Activated naive CD4-positive, alpha-beta T cell treated with anti-CD3 and anti-CD28 coated beads, Interleukin-2, amount 50 U/mL, for 16 hours (primary cell): ENCODE results near the gene LOC128125822.
"Not testable (repeated sequence)": the region's sequence is repeated elsewhere in the genome, so short reads cannot be mapped to it uniquely, and the experiment has no call there.

Experiments used
- DNase-seq: peaks from one replicate; pipeline ENCODE4 v3.0.0-alpha.2; 2020

Gene LOC128125822

GRCh38 chr6:63572044-63572746 is at the start of gene LOC128125822, which contains the start of gene PTP4A1:
LOC128125822 (plus strand) TSS chr6:63572480.
PTP4A1 (plus strand) TSS chr6:63572480; CDS start chr6:63576881, 4,401 bp downstream.
- peak; percentile 97 for DNase-seq

- not testable (repeated sequence) for DNase-seq
Observed at GRCh38 chr6:63522911-63523287, 49.4 kb upstream of the LOC128125822 start.

GRCh38 chr6:63523630-63524029 is 48.6 kb upstream of the LOC128125822 start:
- no peak for DNase-seq

GRCh38 chr6:63525186-63525878 is 46.9 kb upstream of the LOC128125822 start:
- DNase-seq: no peak

- DNase-seq: no peak
Observed at GRCh38 chr6:63526931-63527330, 45.3 kb upstream of the LOC128125822 start.

DNA sequence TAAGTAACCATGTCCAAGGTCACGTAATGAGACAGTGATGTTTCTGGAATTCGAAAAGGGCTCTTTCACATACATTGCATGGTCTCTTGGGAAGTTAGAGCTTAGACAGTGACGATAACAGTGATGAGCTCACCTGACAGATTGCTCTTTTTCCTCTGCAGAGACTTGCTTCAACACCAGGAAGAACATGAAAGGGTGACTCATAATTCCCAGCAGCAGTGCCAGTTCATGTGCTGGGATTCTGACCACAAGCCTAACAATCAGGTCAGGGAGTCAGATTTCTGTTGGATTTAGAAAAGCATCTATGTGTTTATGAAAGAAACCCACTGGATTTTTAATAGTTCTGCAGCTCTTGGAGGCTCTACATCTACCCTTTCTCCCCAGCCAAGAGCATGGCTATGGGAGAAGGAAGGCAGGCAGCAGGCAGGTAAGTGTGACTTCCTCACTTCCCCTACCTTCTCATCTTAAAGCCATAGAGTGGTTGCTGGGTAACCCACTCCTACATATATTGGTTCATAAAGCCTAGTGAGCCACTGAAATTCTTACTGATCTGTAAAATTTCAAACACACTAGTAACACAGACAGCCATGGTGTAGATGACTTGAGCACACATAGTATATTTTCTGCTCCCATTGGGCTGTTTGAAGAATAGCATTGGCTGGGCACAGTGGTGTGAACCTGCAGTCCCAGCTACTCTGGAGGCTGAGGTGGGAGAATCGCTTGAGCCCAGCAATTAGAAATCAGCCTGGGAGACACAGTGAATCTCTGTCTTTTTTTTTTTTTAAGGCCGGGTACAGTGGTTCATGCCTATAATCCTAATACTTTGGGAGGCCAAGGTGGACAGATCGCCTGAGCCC is 44.4 kb upstream of the LOC128125822 start:
- DNase-seq: no peak

DNA sequence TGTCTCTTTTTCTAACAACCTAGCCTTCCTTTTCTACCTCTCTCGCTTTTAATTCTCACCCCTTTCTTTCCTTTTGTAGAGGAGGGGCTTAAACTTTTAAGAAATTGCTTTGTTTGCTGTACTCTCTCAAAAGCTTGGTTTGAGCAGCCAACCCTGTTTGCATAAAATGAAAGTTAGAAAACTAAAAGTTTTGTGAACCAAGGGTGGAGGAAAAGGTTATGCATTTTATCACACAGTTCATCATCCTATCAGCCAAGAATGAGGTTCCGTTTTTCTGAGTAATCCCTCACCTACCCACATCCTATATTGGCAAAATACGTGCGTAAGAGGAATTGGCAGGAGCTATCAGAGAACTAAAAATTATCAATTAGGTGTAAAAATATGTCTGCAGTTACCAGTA is 42.8 kb upstream of the LOC128125822 start:
- no peak for DNase-seq

- DNase-seq: no peak
Observed at GRCh38 chr6:63530182-63530581, 42.1 kb upstream of the LOC128125822 start.

- no peak for DNase-seq
Observed at GRCh38 chr6:63530991-63531390, 41.3 kb upstream of the LOC128125822 start.

GRCh38 chr6:63533026-63533425 is 39.3 kb upstream of the LOC128125822 start:
- no peak for DNase-seq

GRCh38 chr6:63533952-63534351 is 38.3 kb upstream of the LOC128125822 start:
- DNase-seq: no peak

GRCh38 chr6:63537201-63537958 is 34.9 kb upstream of the LOC128125822 start:
- no peak for DNase-seq

GRCh38 chr6:63537959-63538300 is 34.4 kb upstream of the LOC128125822 start:
- DNase-seq: no peak

DNA sequence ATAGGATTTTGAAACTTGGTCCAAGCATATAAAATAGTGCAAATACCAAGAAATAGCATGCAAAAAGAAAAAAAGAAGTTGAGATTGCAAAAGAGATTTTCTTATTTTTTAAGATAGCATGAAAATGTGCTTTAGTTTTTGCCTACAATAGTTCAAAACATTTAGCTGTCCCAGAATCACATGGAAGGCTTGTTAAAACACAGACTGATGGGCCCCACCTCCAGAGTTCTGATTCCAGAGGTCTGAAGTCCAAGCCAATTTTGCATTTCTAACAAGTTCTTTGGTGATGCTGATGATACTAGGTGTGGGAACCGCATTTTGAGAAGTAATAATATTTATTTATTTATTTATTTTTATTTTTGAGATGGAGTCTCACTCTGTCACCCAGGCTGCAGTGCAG is 33.7 kb upstream of the LOC128125822 start:
- DNase-seq: no peak

- no peak for DNase-seq
Observed at GRCh38 chr6:63543001-63543400, 29.3 kb upstream of the LOC128125822 start.

DNA sequence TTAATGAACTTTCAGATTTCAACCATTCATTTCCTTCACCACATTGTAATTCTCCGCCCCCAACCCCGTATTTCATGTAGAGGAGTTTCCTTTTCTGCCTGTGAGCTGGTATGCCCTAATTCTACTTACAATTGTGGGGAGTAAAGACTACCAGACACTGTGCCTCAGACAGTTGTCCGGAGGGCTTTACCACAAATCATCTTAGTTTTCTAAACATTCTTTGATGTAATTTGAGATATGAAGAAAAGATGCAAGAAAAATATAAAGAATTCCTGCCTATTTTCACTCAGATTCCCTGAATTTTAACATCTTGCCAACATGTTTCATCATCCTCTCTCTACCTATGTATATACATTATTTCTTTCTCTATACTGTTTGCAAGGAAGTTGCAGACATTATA is 28.3 kb upstream of the LOC128125822 start:
- DNase-seq: no peak

- DNase-seq: no peak
Observed at GRCh38 chr6:63546236-63546635, 26.0 kb upstream of the LOC128125822 start.

DNA sequence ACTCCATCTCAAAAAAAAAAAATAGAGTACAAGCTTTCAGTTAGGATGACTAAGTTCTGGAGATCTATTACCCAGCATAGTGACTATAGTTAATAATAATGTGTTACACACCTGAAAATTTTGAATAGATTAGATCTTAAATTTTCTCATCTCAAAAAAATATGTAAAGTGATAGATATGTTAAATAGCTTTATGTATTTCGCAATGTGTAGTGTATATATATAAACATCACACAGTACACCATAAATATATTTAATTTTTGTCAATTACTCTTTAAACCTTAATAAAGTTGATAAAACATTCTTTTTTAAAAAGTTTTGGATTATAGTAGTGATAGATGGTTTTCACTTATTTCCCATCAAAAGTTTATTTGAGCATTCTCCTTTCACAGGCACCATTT is 25.6 kb upstream of the LOC128125822 start:
- no peak for DNase-seq

GRCh38 chr6:63549076-63549475 is 23.2 kb upstream of the LOC128125822 start:
- DNase-seq: no peak

GRCh38 chr6:63553208-63553607 is 19.1 kb upstream of the LOC128125822 start:
- no peak for DNase-seq

DNA sequence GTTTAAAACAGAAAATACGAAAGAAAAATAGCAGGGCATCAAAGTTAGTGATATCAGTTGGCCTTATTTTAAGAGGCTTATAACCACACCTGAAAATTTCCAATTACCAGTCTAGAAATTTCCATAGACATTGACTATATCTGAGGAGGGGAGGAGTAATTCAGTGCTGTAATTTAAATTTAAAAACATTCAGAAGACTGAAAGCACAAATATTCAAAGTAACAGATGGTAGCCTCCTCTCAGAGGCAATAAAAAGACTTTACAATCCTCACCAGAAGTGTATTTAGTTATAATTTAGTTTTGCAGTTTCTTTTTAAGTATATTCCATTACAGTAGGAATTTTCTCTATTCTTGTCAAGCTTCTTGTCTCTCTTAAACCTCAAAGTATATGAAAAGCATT is 18.4 kb upstream of the LOC128125822 start:
- no peak for DNase-seq

DNA sequence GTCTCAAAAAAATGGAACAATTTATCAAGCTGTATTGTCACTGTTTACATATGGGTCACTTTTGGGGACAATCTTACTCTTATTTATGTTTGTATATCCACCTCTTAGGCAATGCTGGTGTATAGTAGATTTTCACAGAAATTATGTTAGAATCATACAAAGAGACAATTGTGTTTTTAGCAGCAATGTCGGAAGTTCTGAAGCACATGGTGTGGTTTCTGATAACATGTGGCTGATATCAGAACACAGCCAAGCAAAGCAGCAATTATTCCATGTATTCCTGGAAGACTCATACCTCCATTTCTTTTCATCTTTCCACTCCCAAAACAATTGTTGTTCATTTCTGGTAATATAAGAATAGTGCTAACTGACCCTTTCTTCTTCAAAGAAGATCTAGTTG is 17.5 kb upstream of the LOC128125822 start:
- DNase-seq: no peak

DNA sequence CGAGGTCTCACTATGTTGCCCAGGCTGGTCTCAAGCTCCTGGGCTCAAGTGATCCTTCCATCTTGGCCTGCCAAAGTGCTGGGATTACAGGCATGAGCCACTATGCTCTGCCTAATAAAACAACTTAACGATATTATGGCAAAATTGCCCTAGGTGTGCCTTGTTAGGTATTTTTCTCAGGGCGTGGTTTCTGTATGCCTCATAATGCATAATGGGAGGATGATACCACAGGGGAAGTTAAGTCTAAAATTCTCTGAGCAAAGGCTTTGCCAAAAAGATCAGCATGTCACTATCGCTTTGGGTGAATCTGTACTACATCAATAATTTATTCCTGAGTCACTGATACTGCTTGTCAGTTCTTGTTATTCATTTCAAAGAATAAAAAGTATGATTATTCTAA is 15.9 kb upstream of the LOC128125822 start:
- DNase-seq: no peak
